ENCODE data around the gene CLMP.
"Not testable (repeated sequence)": the region's sequence is repeated elsewhere in the genome, so short reads cannot be mapped to it uniquely, and the experiment has no call there.

CLMP gene

GRCh38 chr11:123083623-123084029, 111.4 kb downstream of the CLMP start:
- no peak for DNase-seq (ENCODE audit: low read depth)

- no peak for DNase-seq (ENCODE audit: low read depth)
These were observed 112.1 kb downstream of the CLMP start for GRCh38 chr11:123082977-123083376.

GRCh38 chr11:123080015-123080414, 115.0 kb downstream of the CLMP start:
- no peak for DNase-seq (ENCODE audit: low read depth)

GRCh38 chr11:123076484-123076883, 118.6 kb downstream of the CLMP start:
- DNase-seq (ENCODE audit: low read depth) = no peak

- no peak for DNase-seq (ENCODE audit: low read depth)
These were observed 121.5 kb downstream of the CLMP start for GRCh38 chr11:123073343-123074057.

- no peak for DNase-seq (ENCODE audit: low read depth)
These were observed 122.3 kb downstream of the CLMP start for GRCh38 chr11:123072762-123073161.

GRCh38 chr11:123072332-123072761, 122.7 kb downstream of the CLMP start:
- DNase-seq (ENCODE audit: low read depth) = no peak

- DNase-seq (ENCODE audit: low read depth) = no peak
These were observed 124.9 kb downstream of the CLMP start for GRCh38 chr11:123069908-123070821.

GRCh38 chr11:123065621-123066020, 129.4 kb downstream of the CLMP start:
- no peak for DNase-seq (ENCODE audit: low read depth)

- DNase-seq (ENCODE audit: low read depth) = no peak
These were observed 131.0 kb downstream of the CLMP start for GRCh38 chr11:123063826-123064657.

GRCh38 chr11:123062892-123063825, 131.9 kb downstream of the CLMP start:
- no peak for DNase-seq (ENCODE audit: low read depth)

GRCh38 chr11:123062158-123062891, 132.7 kb downstream of the CLMP start:
- DNase-seq (ENCODE audit: low read depth) = peak; percentile 100

- peak; percentile 87 for DNase-seq (ENCODE audit: low read depth)
These were observed 133.5 kb downstream of the CLMP start, which contains the start of gene HSPA8 for GRCh38 chr11:123061403-123062157. Gene HSPA8, minus strand, starts transcription at chr11:123062136. Its CDS starts 812 bp downstream, at chr11:123061324.

GRCh38 chr11:123060277-123061000, 134.6 kb downstream of the CLMP start:
- no peak for DNase-seq (ENCODE audit: low read depth)

GRCh38 chr11:123059041-123059920, 135.8 kb downstream of the CLMP start:
- not testable (repeated sequence) for DNase-seq (ENCODE audit: low read depth)

- DNase-seq (ENCODE audit: low read depth) = no peak
These were observed 137.3 kb downstream of the CLMP start for GRCh38 chr11:123057661-123058305.

GRCh38 chr11:123056835-123057491, 138.1 kb downstream of the CLMP start:
- DNase-seq (ENCODE audit: low read depth) = no peak

Data from CMK (cell line).